GM15510 (cell line): Measurements from ENCODE around the gene TMUB2.

Source experiments
- POLR2A ChIP-seq: IDR thresholded peaks from 3 replicates; pipeline ENCODE4 v1.6.1; 2011; ENCODE audit warnings: borderline replicate concordance; ENCODE audit not compliant: insufficient read length; ENCODE audit errors: extremely low read depth

Gene TMUB2

DNA sequence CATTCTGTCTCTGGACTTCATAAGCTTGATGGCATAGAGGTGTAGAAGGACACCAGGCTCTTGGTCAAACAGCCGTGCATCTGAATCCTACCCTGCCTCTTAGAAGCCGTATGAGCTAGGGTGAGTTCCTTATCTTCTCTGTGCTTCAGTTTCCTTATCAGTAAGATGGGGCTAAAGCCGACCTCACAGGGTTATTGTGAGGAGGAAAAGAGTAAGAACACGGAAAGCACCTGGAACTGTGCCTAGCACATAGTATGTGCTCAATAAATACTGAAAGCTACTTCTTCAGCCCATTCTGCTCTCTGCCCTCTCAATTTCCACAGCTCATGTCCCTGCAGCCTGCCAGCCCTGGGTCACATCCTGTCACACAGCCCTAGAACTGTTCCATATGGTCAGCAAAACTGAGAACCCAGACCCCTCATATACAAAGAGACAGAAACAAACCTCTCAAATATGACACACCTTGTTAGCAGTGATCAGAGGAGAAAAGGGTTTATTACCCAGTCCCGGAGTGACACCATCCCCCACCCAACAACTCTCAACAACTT, 49.7 kb downstream of the TMUB2 start:
- TF ChIP-seq POLR2A = no peak

DNA sequence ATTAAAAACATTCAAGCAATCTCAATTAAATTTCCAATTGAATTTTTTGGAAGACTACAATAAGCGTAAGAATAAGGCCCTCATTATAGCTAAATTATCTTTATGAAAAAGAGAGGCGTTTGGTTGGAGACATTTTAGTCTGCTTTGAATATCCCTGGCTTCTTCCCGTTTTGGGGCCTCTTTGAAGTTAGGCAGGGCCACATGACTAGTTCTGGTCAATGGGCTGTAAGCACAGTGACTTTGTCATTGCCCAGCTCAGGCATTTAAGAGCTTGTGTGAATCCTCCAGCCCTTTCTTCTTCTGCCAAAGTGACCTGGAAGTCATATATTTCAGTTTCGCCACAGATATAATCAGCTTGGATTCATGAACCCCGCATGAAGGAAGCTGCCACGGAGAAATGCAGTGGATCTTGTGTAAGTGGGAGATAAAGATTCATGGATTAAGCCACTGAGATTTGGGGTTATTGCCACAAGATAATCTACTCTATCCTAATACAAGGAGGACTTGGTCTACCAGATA, 54.4 kb downstream of the TMUB2 start:
- no peak for TF ChIP-seq POLR2A
